ENCODE measurements around the gene COL7A1.

GRCh38 chr3:48555231-48555948 lies 39.7 kb downstream of the COL7A1 start:
- TF ChIP-seq, protein P1, sequence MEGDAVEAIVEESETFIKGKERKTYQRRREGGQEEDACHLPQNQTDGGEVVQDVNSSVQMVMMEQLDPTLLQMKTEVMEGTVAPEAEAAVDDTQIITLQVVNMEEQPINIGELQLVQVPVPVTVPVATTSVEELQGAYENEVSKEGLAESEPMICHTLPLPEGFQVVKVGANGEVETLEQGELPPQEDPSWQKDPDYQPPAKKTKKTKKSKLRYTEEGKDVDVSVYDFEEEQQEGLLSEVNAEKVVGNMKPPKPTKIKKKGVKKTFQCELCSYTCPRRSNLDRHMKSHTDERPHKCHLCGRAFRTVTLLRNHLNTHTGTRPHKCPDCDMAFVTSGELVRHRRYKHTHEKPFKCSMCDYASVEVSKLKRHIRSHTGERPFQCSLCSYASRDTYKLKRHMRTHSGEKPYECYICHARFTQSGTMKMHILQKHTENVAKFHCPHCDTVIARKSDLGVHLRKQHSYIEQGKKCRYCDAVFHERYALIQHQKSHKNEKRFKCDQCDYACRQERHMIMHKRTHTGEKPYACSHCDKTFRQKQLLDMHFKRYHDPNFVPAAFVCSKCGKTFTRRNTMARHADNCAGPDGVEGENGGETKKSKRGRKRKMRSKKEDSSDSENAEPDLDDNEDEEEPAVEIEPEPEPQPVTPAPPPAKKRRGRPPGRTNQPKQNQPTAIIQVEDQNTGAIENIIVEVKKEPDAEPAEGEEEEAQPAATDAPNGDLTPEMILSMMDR (IDR thresholded peaks at IDR 0.05): no peak
- no peak for TF ChIP-seq POLR2A (IDR thresholded peaks at IDR 0.05)

Data from adrenal gland (tissue), 5 donors.